Stomach (tissue), 9 donors: ENCODE results near the gene MMP20. TPM values are rescaled to one million over a fixed set of nuclear protein-coding genes. Genes with fewer than 3 reads are reported as not detected.

Source experiments
- DNase-seq, 2 donors: peaks; one replicate each; pipeline versions ENCODE4 v3.0.0 to v3.0.0-alpha.2; 2013 to 2019
- H3K27ac ChIP-seq, 5 donors: fragments of 200-600 bp in 4 of 5; sonication (generic) in 4 of 5; one replicate each; pipeline ENCODE4 v1.5.1; 2013 to 2019; ENCODE audit warnings: mild to moderate bottlenecking in 1 of 5, moderate library complexity in 1 of 5
- H3K27me3 ChIP-seq, 3 donors: fragments of 200-600 bp; sonication (generic); one replicate each; pipeline ENCODE4 v1.5.1; 2017 to 2019; ENCODE audit warnings: mixed run types in 1 of 3
- H3K36me3 ChIP-seq, 4 donors: fragments of 200-600 bp; sonication (generic); 1 replicate in 3 of 4; 2 replicates in 1 of 4; pipeline ENCODE4 v1.5.1; 2016 to 2019
- H3K4me1 ChIP-seq, 4 donors: fragments of 200-600 bp; sonication (generic); one replicate each; pipeline ENCODE4 v1.5.1; 2016 to 2019
- H3K4me3 ChIP-seq, 4 donors: fragments of 200-600 bp; sonication (generic) in 3 of 4; one replicate each; pipeline ENCODE4 v1.5.1; 2016 to 2019; ENCODE audit warnings: mild to moderate bottlenecking in 1 of 4
- H3K9me3 ChIP-seq, 4 donors: fragments of 200-600 bp; sonication (generic); one replicate each; pipeline ENCODE4 v1.5.1; 2016 to 2019
- CTCF ChIP-seq, 7 experiments: fragments of 450-650 bp in 4 of 7; fragments of 200-600 bp in 3 of 7; sonication (generic) in 3 of 7; IDR thresholded peaks; one replicate each; pipeline ENCODE4 v1.5.1; 2016 to 2019; ENCODE audit warnings: antibody characterized with exemption in 7 of 7, control low read depth in 2 of 7, mild to moderate bottlenecking in 1 of 7
- EP300 ChIP-seq: sonication (generic); formaldehyde crosslinking; IDR thresholded peaks from one replicate; pipeline ENCODE4 v1.6.1; 2017; ENCODE audit warnings: antibody characterized with exemption
- POLR2A ChIP-seq, 4 donors: fragments of 450-650 bp; IDR thresholded peaks; one replicate each; pipeline ENCODE4 v1.6.1; 2016; ENCODE audit warnings: antibody characterized with exemption in 4 of 4, control low read depth in 2 of 4, mild to moderate bottlenecking in 1 of 4, moderate library complexity in 1 of 4
- POLR2AphosphoS5 ChIP-seq, 3 donors: sonication (generic); formaldehyde crosslinking; IDR thresholded peaks; one replicate each; pipeline ENCODE4 v1.6.1; 2016; ENCODE audit warnings: antibody characterized with exemption in 3 of 3
- WGBS, 5 donors: extraction: QIAGEN DNeasy Blood & Tissue Kit in 3 of 5; methylation state at CpG; one replicate each; pipeline versions ENCODE4 v1.1.5 to v1.1.7; 2013 to 2018; 5-methylcytosine and 5-hydroxymethylcytosine counted together
- intact Hi-C: fragments of 100-400 bp; cut with DNase I; formaldehyde crosslinking; loops from one replicate; pipeline ENCODE4 v1.15.1; 2023; ENCODE audit warnings: low total_unique reads
- polyA plus RNA-seq, 3 donors: library from polyadenylated mRNA; stranded (reverse); fragments of 200-250 nt; gene quantifications; one replicate each; pipeline ENCODE4 v1.2.3, GENCODE V29; 2013
- total RNA-seq, 5 donors: library from RNA; depleted of rRNA; stranded (reverse); fragments of >200 nt; gene quantifications; one replicate each; pipeline versions ENCODE4 v1.1.0 to v1.2.3, GENCODE V29; 2014 to 2016
- donor health status: healthy with polysubstance abuse.
- donor health status: Bipolar disorder and iron deficiency.
- donor health status: healthy.

Gene MMP20
- total and polyA plus RNA-seq, 8 donors: not detected

- no peak for DNase-seq
- Histone ChIP-seq H3K27ac (no peak overlapping the region), H3K36me3 (no peaks in the 10 kb centered on the region), H3K4me3 (no peak overlapping the region), H3K9me3 (no peaks in the 10 kb centered on the region), H3K27me3 (no peaks in the 10 kb centered on the region), H3K4me1 (peaks cover 0 to 6% (median 1%) of the 10 kb centered on the region in 4 donors)
- no peak for TF ChIP-seq POLR2A (IDR thresholded peaks at IDR 0.05)
- no peak for TF ChIP-seq CTCF (IDR thresholded peaks at IDR 0.05)
- TF ChIP-seq POLR2AphosphoS5 (IDR thresholded peaks at IDR 0.05): no peak
- TF ChIP-seq EP300: no peak
- intact Hi-C loops: no loop called here
These were observed 14.5 kb upstream of the MMP20 start for GRCh38 chr11:102639656-102640055.

- WGBS, 5 donors: 76 to 95% (median 89%) methylated on average over 5 of the region's 5 CpGs
- Histone ChIP-seq H3K36me3 (no peaks in the 10 kb centered on the region), H3K27me3 (no peaks in the 10 kb centered on the region), H3K4me1 (peaks cover 0 to 6% (median 0%) of the 10 kb centered on the region in 4 donors), H3K4me3 (no peak overlapping the region), H3K9me3 (no peaks in the 10 kb centered on the region), H3K27ac (no peak overlapping the region)
- TF ChIP-seq CTCF (IDR thresholded peaks at IDR 0.05) (no peak), EP300 (no peak), POLR2A (IDR thresholded peaks at IDR 0.05) (no peak), POLR2AphosphoS5 (IDR thresholded peaks at IDR 0.05) (no peak)
- peak in 1 of 2 donors; percentile 15 for DNase-seq
- intact Hi-C loops: no loop called here
These were observed 12.6 kb upstream of the MMP20 start for GRCh38 chr11:102637731-102638130.

GRCh38 chr11:102633385-102634026, 8.4 kb upstream of the MMP20 start:
- peaks cover 0 to 6% (median 0%) of the 10 kb centered on the region in 4 donors for H3K4me1 ChIP-seq
- DNase-seq: no peak
- no peak overlapping the region for H3K4me3 ChIP-seq
- H3K36me3 ChIP-seq: no peaks in the 10 kb centered on the region
- no peak overlapping the region for H3K27ac ChIP-seq
- H3K27me3 ChIP-seq: no peaks in the 10 kb centered on the region
- TF ChIP-seq POLR2AphosphoS5 (IDR thresholded peaks at IDR 0.05) (no peak), CTCF (IDR thresholded peaks at IDR 0.05) (no peak), EP300 (no peak), POLR2A (IDR thresholded peaks at IDR 0.05) (no peak)
- no peaks in the 10 kb centered on the region for H3K9me3 ChIP-seq
- intact Hi-C loops: no loop called here
- 83 to 91% (median 87%) methylated on average over 6 of the region's 6 CpGs for WGBS, 5 donors

GRCh38 chr11:102632026-102632425, 6.9 kb upstream of the MMP20 start:
- TF ChIP-seq POLR2AphosphoS5 (IDR thresholded peaks at IDR 0.05) (no peak), POLR2A (IDR thresholded peaks at IDR 0.05) (no peak), CTCF (IDR thresholded peaks at IDR 0.05) (no peak), EP300 (no peak)
- no peak overlapping the region for H3K27ac ChIP-seq
- no peak overlapping the region for H3K4me3 ChIP-seq
- no peaks in the 10 kb centered on the region for H3K27me3 ChIP-seq
- DNase-seq: no peak
- WGBS, 5 donors: 93 to 95% (median 95%) methylated on average over 1 of the region's 1 CpG
- H3K4me1 ChIP-seq: peaks cover 0 to 6% (median 0%) of the 10 kb centered on the region in 4 donors
- no peaks in the 10 kb centered on the region for H3K9me3 ChIP-seq
- no peaks in the 10 kb centered on the region for H3K36me3 ChIP-seq
- intact Hi-C loops: no loop called here
